SKM-1 treated with dmso at 0.1 percent for 144 hours (cell line): ENCODE measurements around the gene ENOX1.
A peak's percentile ranks its signal among the peaks of the same experiment; 100 is the strongest.

Experiments
- DNase-seq: peaks from one replicate; lab custom pipeline; 2025; ENCODE audit not compliant: unreplicated experiment; lab: John Stamatoyannopoulos, UW

ENOX1 gene

GRCh38 chr13:43328907-43329306 lies 457.9 kb downstream of the ENOX1 start:
- no peak for DNase-seq

- no peak for DNase-seq
Measured at GRCh38 chr13:43326100-43326499, 460.7 kb downstream of the ENOX1 start.

GRCh38 chr13:43325636-43326035 lies 461.1 kb downstream of the ENOX1 start:
- DNase-seq = no peak

- DNase-seq = no peak
Measured at GRCh38 chr13:43324129-43324528, 462.6 kb downstream of the ENOX1 start.

- no peak for DNase-seq
Measured at GRCh38 chr13:43319617-43320444, 466.9 kb downstream of the ENOX1 start.

GRCh38 chr13:43316946-43317353 lies 469.8 kb downstream of the ENOX1 start:
- DNase-seq = peak; percentile 20

GRCh38 chr13:43316281-43316680 lies 470.5 kb downstream of the ENOX1 start:
- DNase-seq = no peak

- no peak for DNase-seq
Measured at GRCh38 chr13:43315522-43315921, 471.2 kb downstream of the ENOX1 start.

- no peak for DNase-seq
Measured at GRCh38 chr13:43309311-43309710, 477.5 kb downstream of the ENOX1 start.

- DNase-seq = peak; percentile 91
Measured at GRCh38 chr13:43307921-43308433, 478.8 kb downstream of the ENOX1 start.

- DNase-seq = no peak
Measured at GRCh38 chr13:43307221-43307920, 479.4 kb downstream of the ENOX1 start.

GRCh38 chr13:43306372-43306771 lies 480.4 kb downstream of the ENOX1 start:
- no peak for DNase-seq

- peak; percentile 17 for DNase-seq
Measured at GRCh38 chr13:43305416-43305815, 481.4 kb downstream of the ENOX1 start.

GRCh38 chr13:43304945-43305344 lies 481.8 kb downstream of the ENOX1 start:
- DNase-seq = no peak

GRCh38 chr13:43304449-43304848 lies 482.3 kb downstream of the ENOX1 start:
- no peak for DNase-seq

- DNase-seq = peak; percentile 22
Measured at GRCh38 chr13:43303033-43303729, 483.6 kb downstream of the ENOX1 start.

GRCh38 chr13:43301346-43301969 lies 485.3 kb downstream of the ENOX1 start:
- DNase-seq = no peak

GRCh38 chr13:43300865-43301264 lies 485.9 kb downstream of the ENOX1 start:
- no peak for DNase-seq

GRCh38 chr13:43299374-43299773 lies 487.4 kb downstream of the ENOX1 start:
- no peak for DNase-seq

GRCh38 chr13:43298816-43299215 lies 488.0 kb downstream of the ENOX1 start:
- DNase-seq = no peak
